ENCODE results near the gene KCNJ15.

- TF ChIP-seq POLR2A (IDR thresholded peaks at IDR 0.05; ENCODE audit: low read depth, low read length): no peak
- no peak for TF ChIP-seq POLR2AphosphoS5 (IDR thresholded peaks at IDR 0.05; ENCODE audit: low read depth, low read length)
Observed at GRCh38 chr21:38244407-38244787, 12.4 kb upstream of the KCNJ15 start.
